ENCODE measurements around the gene ZNF646. TPM values are rescaled to one million over a fixed set of nuclear protein-coding genes. Genes with fewer than 3 reads are reported as not detected.

ZNF646 gene
- total and polyA plus RNA-seq, 2 of the 13 experiments (the other 11 are each of a cell fraction or from before 2014, with no cell fraction given) = 3.4 to 10.9 TPM

GRCh38 chr16:31073970-31074813, at the start of gene ZNF646, which contains the start of gene ZNF668 (continued):
- peak; percentile 85 for TF ChIP-seq DNMT3B (CRISPR knock-in tag; conservative IDR thresholded peaks at IDR 0.05)
- TF ChIP-seq ZNF44 (CRISPR knock-in tag; IDR thresholded peaks at IDR 0.05) = peak; percentile 90
- TF ChIP-seq ZBTB20 (CRISPR knock-in tag; IDR thresholded peaks at IDR 0.05; ENCODE audit: borderline replicate concordance, low read depth) = no peak; the same call in 1 of the 2 replicates
- TF ChIP-seq, protein P1, sequence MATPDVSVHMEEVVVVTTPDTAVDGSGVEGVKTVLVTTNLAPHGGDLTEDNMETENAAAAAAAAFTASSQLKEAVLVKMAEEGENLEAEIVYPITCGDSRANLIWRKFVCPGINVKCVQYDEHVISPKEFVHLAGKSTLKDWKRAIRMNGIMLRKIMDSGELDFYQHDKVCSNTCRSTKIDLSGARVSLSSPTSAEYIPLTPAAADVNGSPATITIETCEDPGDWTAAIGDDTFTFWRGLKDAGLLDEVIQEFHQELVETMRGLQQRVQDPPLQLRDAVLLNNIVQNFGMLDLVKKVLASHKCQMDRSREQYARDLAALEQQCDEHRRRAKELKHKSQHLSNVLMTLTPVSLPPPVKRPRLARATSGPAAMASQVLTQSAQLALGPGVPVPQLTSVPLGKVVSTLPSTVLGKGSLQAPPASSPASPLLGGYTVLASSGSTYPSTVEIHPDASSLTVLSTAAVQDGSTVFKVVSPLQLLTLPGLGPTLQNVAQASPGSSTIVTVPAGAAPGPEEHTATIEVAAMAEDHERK (CRISPR knock-in tag; IDR thresholded peaks at IDR 0.05; ENCODE audit: low read depth) = peak; percentile 97
- TF ChIP-seq, protein P2, sequence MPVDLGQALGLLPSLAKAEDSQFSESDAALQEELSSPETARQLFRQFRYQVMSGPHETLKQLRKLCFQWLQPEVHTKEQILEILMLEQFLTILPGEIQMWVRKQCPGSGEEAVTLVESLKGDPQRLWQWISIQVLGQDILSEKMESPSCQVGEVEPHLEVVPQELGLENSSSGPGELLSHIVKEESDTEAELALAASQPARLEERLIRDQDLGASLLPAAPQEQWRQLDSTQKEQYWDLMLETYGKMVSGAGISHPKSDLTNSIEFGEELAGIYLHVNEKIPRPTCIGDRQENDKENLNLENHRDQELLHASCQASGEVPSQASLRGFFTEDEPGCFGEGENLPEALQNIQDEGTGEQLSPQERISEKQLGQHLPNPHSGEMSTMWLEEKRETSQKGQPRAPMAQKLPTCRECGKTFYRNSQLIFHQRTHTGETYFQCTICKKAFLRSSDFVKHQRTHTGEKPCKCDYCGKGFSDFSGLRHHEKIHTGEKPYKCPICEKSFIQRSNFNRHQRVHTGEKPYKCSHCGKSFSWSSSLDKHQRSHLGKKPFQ (CRISPR knock-in tag; IDR thresholded peaks at IDR 0.05; ENCODE audit: insufficient replicate concordance) = no peak
- peak; percentile 96 for TF ChIP-seq ZKSCAN8 (CRISPR knock-in tag; IDR thresholded peaks at IDR 0.05; ENCODE audit: borderline replicate concordance)
- peak; percentile 84; the same call in 1 of the 2 replicates for TF ChIP-seq ZZZ3 (CRISPR knock-in tag; IDR thresholded peaks at IDR 0.05; ENCODE audit: borderline replicate concordance)
- peak; percentile 63 for TF ChIP-seq MXD4 (CRISPR knock-in tag; IDR thresholded peaks at IDR 0.05)
- TF ChIP-seq, protein P3, sequence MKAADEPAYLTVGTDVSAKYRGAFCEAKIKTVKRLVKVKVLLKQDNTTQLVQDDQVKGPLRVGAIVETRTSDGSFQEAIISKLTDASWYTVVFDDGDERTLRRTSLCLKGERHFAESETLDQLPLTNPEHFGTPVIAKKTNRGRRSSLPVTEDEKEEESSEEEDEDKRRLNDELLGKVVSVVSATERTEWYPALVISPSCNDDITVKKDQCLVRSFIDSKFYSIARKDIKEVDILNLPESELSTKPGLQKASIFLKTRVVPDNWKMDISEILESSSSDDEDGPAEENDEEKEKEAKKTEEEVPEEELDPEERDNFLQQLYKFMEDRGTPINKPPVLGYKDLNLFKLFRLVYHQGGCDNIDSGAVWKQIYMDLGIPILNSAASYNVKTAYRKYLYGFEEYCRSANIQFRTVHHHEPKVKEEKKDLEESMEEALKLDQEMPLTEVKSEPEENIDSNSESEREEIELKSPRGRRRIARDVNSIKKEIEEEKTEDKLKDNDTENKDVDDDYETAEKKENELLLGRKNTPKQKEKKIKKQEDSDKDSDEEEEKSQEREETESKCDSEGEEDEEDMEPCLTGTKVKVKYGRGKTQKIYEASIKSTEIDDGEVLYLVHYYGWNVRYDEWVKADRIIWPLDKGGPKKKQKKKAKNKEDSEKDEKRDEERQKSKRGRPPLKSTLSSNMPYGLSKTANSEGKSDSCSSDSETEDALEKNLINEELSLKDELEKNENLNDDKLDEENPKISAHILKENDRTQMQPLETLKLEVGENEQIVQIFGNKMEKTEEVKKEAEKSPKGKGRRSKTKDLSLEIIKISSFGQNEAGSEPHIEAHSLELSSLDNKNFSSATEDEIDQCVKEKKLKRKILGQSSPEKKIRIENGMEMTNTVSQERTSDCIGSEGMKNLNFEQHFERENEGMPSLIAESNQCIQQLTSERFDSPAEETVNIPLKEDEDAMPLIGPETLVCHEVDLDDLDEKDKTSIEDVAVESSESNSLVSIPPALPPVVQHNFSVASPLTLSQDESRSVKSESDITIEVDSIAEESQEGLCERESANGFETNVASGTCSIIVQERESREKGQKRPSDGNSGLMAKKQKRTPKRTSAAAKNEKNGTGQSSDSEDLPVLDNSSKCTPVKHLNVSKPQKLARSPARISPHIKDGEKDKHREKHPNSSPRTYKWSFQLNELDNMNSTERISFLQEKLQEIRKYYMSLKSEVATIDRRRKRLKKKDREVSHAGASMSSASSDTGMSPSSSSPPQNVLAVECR (CRISPR knock-in tag; IDR thresholded peaks at IDR 0.05; ENCODE audit: borderline replicate concordance) = peak; percentile 94
- no peak for TF ChIP-seq ZNF790 (CRISPR knock-in tag; IDR thresholded peaks at IDR 0.05; ENCODE audit: borderline replicate concordance)
- TF ChIP-seq STAG1 (CRISPR knock-in tag; IDR thresholded peaks at IDR 0.05) = peak; percentile 30
- peak; percentile 15 for TF ChIP-seq ZMYM4 (CRISPR knock-in tag; IDR thresholded peaks at IDR 0.05)
- TF ChIP-seq PCBP1 (IDR thresholded peaks at IDR 0.05; ENCODE audit: borderline replicate concordance, low read depth, low read length) = peak; percentile 84; the same call in 1 of the 2 replicates
- TF ChIP-seq MXI1 (IDR thresholded peaks at IDR 0.05; ENCODE audit: borderline replicate concordance, low read depth, low read length) = peak; percentile 80; the same call in 1 of the 3 replicates
- TF ChIP-seq IRF2 (CRISPR knock-in tag; IDR thresholded peaks at IDR 0.05) = peak; percentile 96
- TF ChIP-seq KDM2A (CRISPR knock-in tag; IDR thresholded peaks at IDR 0.05; ENCODE audit: borderline replicate concordance, low read depth) = peak; percentile 99
- peak; percentile 89 for TF ChIP-seq HOXD1 (CRISPR knock-in tag; IDR thresholded peaks at IDR 0.05)
- no peak for TF ChIP-seq ZNF737 (CRISPR knock-in tag; IDR thresholded peaks at IDR 0.05; ENCODE audit: borderline replicate concordance)
- peak; percentile 62; the same call in 1 of the 2 replicates for TF ChIP-seq ZSCAN25 (CRISPR knock-in tag; IDR thresholded peaks at IDR 0.05)
- peak; percentile 85 for TF ChIP-seq TMF1 (CRISPR knock-in tag; IDR thresholded peaks at IDR 0.05; ENCODE audit: low read depth)
- TF ChIP-seq ZNF431 (CRISPR knock-in tag; IDR thresholded peaks at IDR 0.05; ENCODE audit: borderline replicate concordance, low read depth) = no peak; the same call in none of the 2 replicates
- no peak for TF ChIP-seq SNAI1 (CRISPR knock-in tag; IDR thresholded peaks at IDR 0.05; ENCODE audit: borderline replicate concordance)
